Body of pancreas (tissue), 4 donors: ENCODE results near the gene WDFY4.

Experiments used
- POLR2A ChIP-seq, 3 donors: fragments of 450-650 bp; IDR thresholded peaks; one replicate each; pipeline ENCODE4 v1.6.1; 2016; ENCODE audit warnings: antibody characterized with exemption in 3 of 3, mild to moderate bottlenecking in 2 of 3
- TF ChIP-seq, protein P1 (sequence below), 7 experiments: fragments of 450-650 bp in 4 of 7; fragments of 200-600 bp in 3 of 7; sonication (generic) in 3 of 7; IDR thresholded peaks; one replicate each; pipeline ENCODE4 v1.5.1; 2016 to 2019; ENCODE audit warnings: antibody characterized with exemption in 7 of 7

DNA sequence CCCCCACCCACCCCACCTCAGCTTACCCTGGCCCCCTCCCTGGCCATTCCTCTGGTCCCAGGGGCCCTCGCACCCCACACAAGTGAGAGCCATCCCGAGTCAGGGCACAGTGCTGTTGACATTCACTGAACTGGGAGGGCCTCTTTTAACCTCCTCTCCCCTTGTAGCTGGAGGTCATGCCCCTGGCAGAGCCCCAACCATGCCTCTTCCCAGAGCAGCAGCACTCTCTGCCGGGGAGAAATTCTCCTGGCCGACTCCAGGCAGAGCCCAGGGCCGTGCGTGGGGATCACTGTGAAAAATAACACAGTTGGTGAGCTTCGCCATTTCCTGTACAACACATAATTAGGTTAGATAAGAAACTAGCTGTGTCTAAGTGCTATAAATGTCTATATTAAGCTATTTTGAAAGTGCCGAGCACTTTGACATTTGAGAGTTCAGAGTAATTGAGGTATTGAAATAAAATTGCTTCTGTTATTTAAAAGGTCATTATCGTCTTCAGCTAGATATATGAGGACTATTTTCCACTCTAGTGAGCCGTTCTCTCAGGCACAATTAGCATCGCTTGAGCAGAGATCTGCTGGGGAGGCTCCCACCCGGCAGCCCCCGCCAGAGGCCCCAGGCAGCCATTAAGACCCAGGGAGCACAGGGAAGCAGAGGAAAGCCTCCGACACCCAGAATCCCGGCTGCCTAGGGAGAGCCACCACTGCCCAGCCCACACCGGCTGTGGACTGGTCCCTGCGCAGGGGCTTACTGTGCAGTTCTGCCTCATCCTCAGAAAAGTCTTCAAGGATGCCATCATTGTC lies 317.4 kb downstream of the WDFY4 start:
- TF ChIP-seq, protein P1, sequence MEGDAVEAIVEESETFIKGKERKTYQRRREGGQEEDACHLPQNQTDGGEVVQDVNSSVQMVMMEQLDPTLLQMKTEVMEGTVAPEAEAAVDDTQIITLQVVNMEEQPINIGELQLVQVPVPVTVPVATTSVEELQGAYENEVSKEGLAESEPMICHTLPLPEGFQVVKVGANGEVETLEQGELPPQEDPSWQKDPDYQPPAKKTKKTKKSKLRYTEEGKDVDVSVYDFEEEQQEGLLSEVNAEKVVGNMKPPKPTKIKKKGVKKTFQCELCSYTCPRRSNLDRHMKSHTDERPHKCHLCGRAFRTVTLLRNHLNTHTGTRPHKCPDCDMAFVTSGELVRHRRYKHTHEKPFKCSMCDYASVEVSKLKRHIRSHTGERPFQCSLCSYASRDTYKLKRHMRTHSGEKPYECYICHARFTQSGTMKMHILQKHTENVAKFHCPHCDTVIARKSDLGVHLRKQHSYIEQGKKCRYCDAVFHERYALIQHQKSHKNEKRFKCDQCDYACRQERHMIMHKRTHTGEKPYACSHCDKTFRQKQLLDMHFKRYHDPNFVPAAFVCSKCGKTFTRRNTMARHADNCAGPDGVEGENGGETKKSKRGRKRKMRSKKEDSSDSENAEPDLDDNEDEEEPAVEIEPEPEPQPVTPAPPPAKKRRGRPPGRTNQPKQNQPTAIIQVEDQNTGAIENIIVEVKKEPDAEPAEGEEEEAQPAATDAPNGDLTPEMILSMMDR (IDR thresholded peaks at IDR 0.05) = no peak
- no peak for TF ChIP-seq POLR2A (IDR thresholded peaks at IDR 0.05)
